Fibroblast of villous mesenchyme (primary cell): Measurements from ENCODE around the gene KAZN. TPM values are rescaled to one million over a fixed set of nuclear protein-coding genes. Genes with fewer than 3 reads are reported as not detected.

Experiments used
- DNase-seq: peaks from one replicate; pipeline ENCODE4 v3.0.0-alpha.2; 2010; ENCODE audit warnings: low read depth
- H3K4me3 ChIP-seq: 2 replicates; pipeline ENCODE4 v1.5.1; 2011; ENCODE audit warnings: low read depth, mild to moderate bottlenecking, low read length
- CTCF ChIP-seq: IDR thresholded peaks from 2 replicates; pipeline ENCODE4 v1.5.1; 2012; ENCODE audit warnings: low read depth, mild to moderate bottlenecking, low read length; ENCODE audit not compliant: insufficient read depth
- total RNA-seq: library from RNA; depleted of rRNA; stranded (reverse); fragments of >200 nt; gene quantifications from 2 replicates; pipeline ENCODE4 v1.2.3, GENCODE V29; 2012

Gene KAZN
- total RNA-seq, 1 donor: 8.6 TPM

DNA sequence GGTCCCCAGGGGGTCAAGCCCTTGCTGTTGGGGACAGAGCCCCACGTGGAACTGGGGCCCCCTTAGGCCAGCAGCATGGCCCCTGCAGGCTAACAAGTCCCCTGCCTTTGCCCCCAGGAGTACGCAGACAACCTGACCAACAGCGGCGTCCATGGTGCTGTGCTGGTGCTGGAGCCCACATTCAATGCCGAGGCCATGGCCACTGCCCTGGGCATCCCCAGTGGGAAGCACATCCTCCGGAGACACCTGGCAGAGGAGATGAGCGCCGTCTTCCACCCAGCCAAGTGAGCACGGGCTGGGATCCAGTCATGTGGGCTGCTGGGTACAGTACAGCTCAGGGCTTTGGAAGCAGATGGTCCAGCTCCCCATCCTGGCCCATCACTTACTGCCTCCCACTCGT lies 505.4 kb downstream of the KAZN start:
- TF ChIP-seq CTCF: no peak

GRCh38 chr1:15104768-15105167 lies 506.3 kb downstream of the KAZN start:
- no peak for DNase-seq
- TF ChIP-seq CTCF: no peak
- no peak overlapping the region for H3K4me3 ChIP-seq

More for the DNA sequence above, 505.4 kb downstream of the KAZN start:
- DNase-seq: no peak
- H3K4me3 ChIP-seq: no peak overlapping the region

DNA sequence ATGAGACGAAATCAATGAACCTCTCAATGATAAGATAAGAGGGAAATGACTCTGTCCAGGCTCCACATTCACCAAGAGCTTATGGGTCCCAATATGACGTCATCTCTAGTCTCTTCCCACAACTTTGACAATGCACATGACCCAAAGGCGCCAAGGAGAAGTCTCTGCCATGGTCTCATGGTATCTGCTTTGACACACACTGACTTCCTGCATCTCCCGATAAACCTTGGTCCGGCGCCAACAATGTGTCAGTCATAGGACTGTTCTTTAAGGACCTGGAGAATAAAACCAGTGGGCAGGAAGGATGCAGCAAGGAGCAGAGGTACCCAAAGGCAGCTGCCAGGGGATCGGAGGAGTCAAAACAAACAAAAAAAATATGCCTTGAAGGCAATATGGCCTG lies 508.1 kb downstream of the KAZN start:
- TF ChIP-seq CTCF: no peak
- no peak overlapping the region for H3K4me3 ChIP-seq
- no peak for DNase-seq

GRCh38 chr1:15107058-15107687 lies 508.7 kb downstream of the KAZN start:
- DNase-seq: no peak
- no peak for TF ChIP-seq CTCF

DNA sequence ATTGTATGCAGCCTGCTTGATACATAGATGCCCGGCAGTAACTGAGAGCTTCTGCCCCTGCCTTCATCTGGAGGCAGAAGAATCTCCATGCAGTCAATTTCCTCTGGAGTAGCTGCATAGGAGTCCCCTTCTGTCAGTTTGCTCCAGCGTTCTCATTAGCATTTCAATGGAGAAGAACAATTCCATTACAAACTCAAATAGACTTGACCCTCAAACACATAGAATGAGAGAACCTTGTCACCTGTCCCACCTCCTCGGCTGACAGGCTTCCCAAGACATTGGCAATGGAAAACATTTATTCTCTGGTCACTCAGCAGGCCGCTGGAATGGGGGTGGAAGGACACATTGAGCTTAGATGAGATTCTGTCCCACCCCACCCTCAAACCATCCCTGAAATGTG lies 509.4 kb downstream of the KAZN start:
- no peak for TF ChIP-seq CTCF
- DNase-seq: no peak
- no peak overlapping the region for H3K4me3 ChIP-seq

More at GRCh38 chr1:15107058-15107687, 508.7 kb downstream of the KAZN start:
- H3K4me3 ChIP-seq: no peak overlapping the region

DNA sequence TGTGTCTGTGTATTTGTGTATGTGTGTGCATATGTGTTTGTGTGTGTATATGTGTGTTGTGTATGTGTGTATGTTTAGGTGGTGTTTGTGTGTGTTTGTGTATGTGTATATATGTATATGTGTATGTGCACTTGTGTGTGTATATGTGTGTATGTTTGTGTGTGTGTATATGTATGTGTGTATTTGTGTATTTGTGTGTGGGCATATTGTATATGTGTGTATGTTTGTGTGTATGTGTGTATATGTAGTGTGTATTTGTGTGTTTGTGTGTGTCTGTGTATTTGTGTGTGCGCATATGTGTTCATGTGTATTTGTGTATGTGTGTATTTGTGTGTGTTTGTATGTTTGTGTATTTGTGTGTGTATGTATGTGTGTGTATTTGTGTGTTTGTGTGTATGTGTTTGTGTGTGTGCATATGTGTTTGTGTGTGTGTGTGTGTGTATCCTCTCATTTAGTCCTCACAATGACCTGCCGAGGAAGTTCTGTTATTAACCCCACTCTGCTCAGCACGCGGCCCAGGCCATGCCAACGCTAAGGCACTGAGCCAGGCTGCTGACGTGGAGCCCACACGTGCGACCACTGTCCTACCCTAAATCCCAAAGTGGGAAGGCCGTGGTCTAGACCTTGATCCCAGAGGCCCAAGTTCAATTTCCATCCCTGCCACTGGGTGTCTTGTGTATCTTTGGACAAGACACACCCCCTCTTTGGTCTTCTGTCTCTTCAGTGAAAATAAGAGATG lies 511.8 kb downstream of the KAZN start:
- DNase-seq: no peak
- no peak for TF ChIP-seq CTCF
- H3K4me3 ChIP-seq: no peak overlapping the region
